ENCODE results near the gene TIGD2. TPM values are rescaled to one million over a fixed set of nuclear protein-coding genes. Genes with fewer than 3 reads are reported as not detected.
"Not testable (repeated sequence)": the region's sequence is repeated elsewhere in the genome, so short reads cannot be mapped to it uniquely, and the experiment has no call there.

Gene TIGD2
- total RNA-seq, 1 donor from 2014 or later = 13.4 TPM

- DNase-seq (ENCODE audit: low spot score) = no peak
These were observed 8.5 kb downstream of the TIGD2 start for GRCh38 chr4:89119836-89120235.

- no peak for DNase-seq (ENCODE audit: low spot score)
These were observed 10.2 kb downstream of the TIGD2 start for GRCh38 chr4:89121387-89122068.

GRCh38 chr4:89123451-89123851 lies 12.1 kb downstream of the TIGD2 start:
- DNase-seq (ENCODE audit: low spot score) = no peak

GRCh38 chr4:89125901-89126782 lies 14.8 kb downstream of the TIGD2 start:
- DNase-seq (ENCODE audit: low spot score) = no peak

GRCh38 chr4:89129080-89129640 lies 17.8 kb downstream of the TIGD2 start:
- no peak for DNase-seq (ENCODE audit: low spot score)

GRCh38 chr4:89134775-89135319 lies 23.5 kb downstream of the TIGD2 start:
- no peak for DNase-seq (ENCODE audit: low spot score)

- no peak for DNase-seq (ENCODE audit: low spot score)
These were observed 25.2 kb downstream of the TIGD2 start for GRCh38 chr4:89136525-89136924.

- no peak for DNase-seq (ENCODE audit: low spot score)
These were observed 25.9 kb downstream of the TIGD2 start for GRCh38 chr4:89137231-89137630.

GRCh38 chr4:89137695-89138094 lies 26.4 kb downstream of the TIGD2 start:
- DNase-seq (ENCODE audit: low spot score) = no peak

- no peak for DNase-seq (ENCODE audit: low spot score)
These were observed 28.9 kb downstream of the TIGD2 start for GRCh38 chr4:89140168-89140759.

- DNase-seq (ENCODE audit: low spot score) = no peak
These were observed 31.6 kb downstream of the TIGD2 start for GRCh38 chr4:89142691-89143669.

GRCh38 chr4:89144652-89145051 lies 33.3 kb downstream of the TIGD2 start:
- not testable (repeated sequence) for DNase-seq (ENCODE audit: low spot score)

GRCh38 chr4:89146196-89146595 lies 34.9 kb downstream of the TIGD2 start:
- no peak for DNase-seq (ENCODE audit: low spot score)

GRCh38 chr4:89152972-89153371 lies 41.6 kb downstream of the TIGD2 start:
- no peak for DNase-seq (ENCODE audit: low spot score)

GRCh38 chr4:89156174-89156914 lies 45.0 kb downstream of the TIGD2 start:
- DNase-seq (ENCODE audit: low spot score) = no peak

- no peak for DNase-seq (ENCODE audit: low spot score)
These were observed 46.2 kb downstream of the TIGD2 start for GRCh38 chr4:89157488-89158024.

- no peak for DNase-seq (ENCODE audit: low spot score)
These were observed 47.7 kb downstream of the TIGD2 start for GRCh38 chr4:89158884-89159503.

GRCh38 chr4:89160806-89161205 lies 49.5 kb downstream of the TIGD2 start:
- DNase-seq (ENCODE audit: low spot score) = no peak

- DNase-seq (ENCODE audit: low spot score) = no peak
These were observed 50.5 kb downstream of the TIGD2 start for GRCh38 chr4:89161841-89162240.

Data from ureter (tissue), 1 donor.